Heart right ventricle (tissue), 16 donors: ENCODE measurements around the gene CMIP. TPM values are rescaled to one million over a fixed set of nuclear protein-coding genes. Genes with fewer than 3 reads are reported as not detected.

Experiments used
- ATAC-seq, 8 donors: fragments of 200-7000 bp; cut with Tn5 transposase; one replicate each; pipeline ENCODE4 v1.9.1; 2020; ENCODE audit warnings: mild to moderate bottlenecking in 8 of 8, moderate library complexity in 8 of 8, moderate number of reproducible peaks in 1 of 8
- DNase-seq, 2 donors: peaks; one replicate each; pipeline ENCODE4 v3.0.0-alpha.2; 2020
- H3K27ac ChIP-seq, 10 donors: fragments of 200-600 bp; sonication (generic) in 2 of 10; one replicate each; pipeline versions ENCODE4 v1.5.0 to v1.8.0; 2020 to 2022; ENCODE audit warnings: mild to moderate bottlenecking in 3 of 10
- H3K27me3 ChIP-seq, 7 donors: fragments of 200-600 bp; one replicate each; pipeline ENCODE4 v1.8.0; 2021 to 2022; ENCODE audit warnings: mild to moderate bottlenecking in 2 of 7
- H3K36me3 ChIP-seq, 9 donors: fragments of 200-600 bp; sonication (generic) in 1 of 9; one replicate each; pipeline versions ENCODE4 v1.5.0 to v1.8.0; 2020 to 2022; ENCODE audit warnings: mild to moderate bottlenecking in 2 of 9
- H3K4me1 ChIP-seq, 9 donors: fragments of 200-600 bp; sonication (generic) in 1 of 9; one replicate each; pipeline versions ENCODE4 v1.5.0 to v1.8.0; 2020 to 2022; ENCODE audit warnings: mild to moderate bottlenecking in 4 of 9
- H3K4me3 ChIP-seq, 10 donors: fragments of 200-600 bp; sonication (generic) in 2 of 10; one replicate each; pipeline versions ENCODE4 v1.5.0 to v1.8.0; 2020 to 2022; ENCODE audit warnings: mild to moderate bottlenecking in 7 of 10, moderate library complexity in 2 of 10
- H3K9me3 ChIP-seq, 11 donors: fragments of 200-600 bp in 10 of 11; sonication (generic) in 2 of 11; one replicate each; pipeline versions ENCODE4 v1.5.0 to v1.8.0; 2013 to 2022; ENCODE audit warnings: mild to moderate bottlenecking in 2 of 11, control low read depth in 1 of 11, moderate library complexity in 1 of 11
- CTCF ChIP-seq, 9 donors: fragments of 200-600 bp; sonication (generic) in 2 of 9; IDR thresholded peaks; one replicate each; pipeline versions ENCODE4 v1.5.0 to v1.8.0; 2021 to 2022; ENCODE audit warnings: antibody characterized with exemption in 9 of 9, mild to moderate bottlenecking in 5 of 9, moderate library complexity in 1 of 9
- WGBS, 2 donors: extraction: QIAGEN DNeasy Blood & Tissue Kit; methylation state at CpG; one replicate each; pipeline ENCODE4 v1.1.7; 2013; ENCODE audit warnings: inconsistent platforms in 1 of 2; 5-methylcytosine and 5-hydroxymethylcytosine counted together
- intact Hi-C, 10 donors: fragments of 100-400 bp; cut with DNase I; formaldehyde crosslinking; loops; one replicate each; pipeline versions ENCODE4 v1.11.1 to v1.14.2; 2022
- polyA plus RNA-seq, 2 donors: library from polyadenylated mRNA; stranded (reverse); fragments of 200-250 nt; gene quantifications; one replicate each; pipeline ENCODE4 v1.2.3, GENCODE V29; 2013
- total RNA-seq, 10 donors: library from RNA; stranded (reverse); fragmentation: NEBNext Ultra II Directional in 3 of 10; extraction: Animal tissue kit (Norgen Biotek cat#: 25700) in 3 of 10; gene quantifications; one replicate each; pipeline versions ENCODE4 v1.2.1 to v1.2.4, GENCODE V29; 2021 to 2023
- donor health status: Arrhythmogenic right ventricular cardiomyopathy.
- donor health status: ischemic (EF 13 %, LVEDD 7.1; RV severe dilation, severe dysfunction).
- donor health status: healthy with polysubstance abuse.
- donor health status: DM: no; HTN: yes; CAD: no.
- donor health status: DM: no; HTN: no; CAD: no.
- donor health status: ischemic (EF 25% LVEDD 6.9; RV normal size, moderate dysfunction).
- donor health status: ischemic (EF 25% LVEDD 5.7; RV mildly dilated, moderate dysfunction).
- donor health status: healthy.
- donor health status: DM: yes; HTN: yes; CAD: no.
- donor health status: Ischemic cardiomyopathy.
- donor health status: ischemic (EF 35%, LVEDD 5.7; RV mildly dilated, moderate dysfunction).
- donor health status: nonischemic (EF 11% LVEDD 7.7; RV severe dilation, severe dysfunction).
- donor health status: DM: yes; HTN: yes; CAD: no.
- donor health status: PGD.
- donor health status: ischemic (EF 29% LVEDD 5.4; RV normal size, mild dysfunction).
- donor health status: nonischemic (EF 23%, LVEDD 6.1; RV moderate dilation, normal function).

CMIP gene
- total and polyA plus RNA-seq, 12 donors, result 5.4 to 32.8 (median 13.0) TPM

- whole genome bisulfite sequencing, 2 donors, result 82 to 83% methylated on average over 22 of the region's 22 CpGs
- peak overlapping the region in 1 of 10 donors; percentile 58 for H3K27ac ChIP-seq
- H3K27me3 ChIP-seq, result no peaks in the 10 kb centered on the region
- no peaks in the 10 kb centered on the region for H3K9me3 ChIP-seq
- intact Hi-C loops, result loop anchor here in 4 of 10 donors (5.0 to 10.0 kb wide), 2 partner anchors 74 to 292 kb away; no protein-coding TSS in a partner anchor
- no peak for TF ChIP-seq CTCF (IDR thresholded peaks at IDR 0.05)
- no peak overlapping the region for H3K4me3 ChIP-seq
- peaks cover 0 to 58% (median 23%) of the 10 kb centered on the region in 9 donors for H3K4me1 ChIP-seq
- DNase-seq, result no peak
- ATAC-seq, result peak in 3 of 8 donors; percentile 25 to 62 (median 46)
- H3K36me3 ChIP-seq, result peaks cover 0 to 96% (median 9%) of the 10 kb centered on the region in 9 donors
Observed at GRCh38 chr16:81696166-81696960, 251.8 kb downstream of the CMIP start.

- Histone ChIP-seq H3K9me3 (no peaks in the 10 kb centered on the region), H3K36me3 (peaks cover 0 to 96% (median 9%) of the 10 kb centered on the region in 9 donors), H3K4me3 (no peak overlapping the region), H3K27ac (peak overlapping the region in 4 of 10 donors; percentile 30 to 61 (median 50)), H3K4me1 (peaks cover 0 to 58% (median 23%) of the 10 kb centered on the region in 9 donors), H3K27me3 (no peaks in the 10 kb centered on the region)
- peak; percentile 51 to 55 for DNase-seq
- peak in 8 of 9 donors; percentile 47 to 72 (median 65) for TF ChIP-seq CTCF (IDR thresholded peaks at IDR 0.05)
- 75 to 83% methylated on average over 16 of the region's 16 CpGs for WGBS, 2 donors
- intact Hi-C loops, result loop anchor here in 4 of 10 donors (5.0 to 10.0 kb wide), 2 partner anchors 75 to 292 kb away; no protein-coding TSS in a partner anchor
- peak in 7 of 8 donors; percentile 24 to 59 (median 47) for ATAC-seq
Observed at GRCh38 chr16:81696961-81697615, 252.5 kb downstream of the CMIP start.

DNA sequence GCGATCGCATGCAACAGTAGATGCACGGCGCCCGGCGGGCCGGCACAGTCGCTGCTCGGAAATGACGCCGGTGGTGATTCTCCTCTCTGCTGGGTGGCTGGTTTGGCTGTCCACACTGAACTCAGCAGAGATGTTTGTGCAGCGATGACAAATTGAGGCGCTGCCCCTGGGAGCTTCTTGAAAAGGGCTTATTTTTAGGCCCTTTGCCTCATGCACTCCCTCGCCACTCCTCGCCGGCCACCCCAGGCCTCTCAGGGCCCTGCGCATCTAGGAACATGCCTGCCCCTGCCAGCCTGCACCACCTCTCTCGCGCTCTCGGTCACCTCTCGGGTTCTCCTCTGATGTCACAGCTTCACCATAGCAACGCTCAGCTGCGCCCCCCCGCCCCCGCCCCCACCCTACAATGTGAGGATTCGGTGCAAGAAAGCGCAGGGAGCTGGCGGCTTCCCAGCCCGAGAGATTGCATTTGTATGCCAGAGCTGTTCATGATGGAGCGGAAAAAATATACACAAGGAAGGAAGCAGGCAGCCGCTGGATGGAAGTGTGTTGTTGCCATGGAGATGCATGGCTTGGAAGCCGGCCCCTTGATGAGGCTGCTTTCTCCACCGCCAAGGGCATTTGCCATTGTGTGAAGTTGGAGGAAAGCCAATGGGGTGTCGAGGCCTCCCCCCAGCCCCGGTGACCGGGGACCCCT is 253.2 kb downstream of the CMIP start:
- peak in 1 of 2 donors; percentile 66 for DNase-seq
- WGBS, 2 donors, result 65 to 76% methylated on average over 36 of the region's 36 CpGs
- peaks cover 0 to 58% (median 23%) of the 10 kb centered on the region in 9 donors for H3K4me1 ChIP-seq
- no peaks in the 10 kb centered on the region for H3K9me3 ChIP-seq
- no peak for TF ChIP-seq CTCF (IDR thresholded peaks at IDR 0.05)
- intact Hi-C loops, result loop anchor here in 4 of 10 donors (5.0 to 10.0 kb wide), 2 partner anchors 75 to 293 kb away; no protein-coding TSS in a partner anchor
- peak in 7 of 8 donors; percentile 9 to 76 (median 39) for ATAC-seq
- H3K36me3 ChIP-seq, result peaks cover 0 to 96% (median 9%) of the 10 kb centered on the region in 9 donors
- no peaks in the 10 kb centered on the region for H3K27me3 ChIP-seq
- no peak overlapping the region for H3K4me3 ChIP-seq
- H3K27ac ChIP-seq, result peak overlapping the region in 6 of 10 donors; percentile 26 to 61 (median 37)

GRCh38 chr16:81698310-81698641 is 253.7 kb downstream of the CMIP start:
- peak in 5 of 8 donors; percentile 15 to 56 (median 43) for ATAC-seq
- peaks cover 0 to 57% (median 23%) of the 10 kb centered on the region in 9 donors for H3K4me1 ChIP-seq

More at GRCh38 chr16:81698310-81698641, 253.7 kb downstream of the CMIP start:
- peak in 1 of 2 donors; percentile 54 for DNase-seq
- H3K27me3 ChIP-seq, result no peaks in the 10 kb centered on the region
- peaks cover 0 to 96% (median 9%) of the 10 kb centered on the region in 9 donors for H3K36me3 ChIP-seq
- WGBS, 2 donors, result 69 to 70% methylated on average over 11 of the region's 11 CpGs
- intact Hi-C loops, result loop anchor here in 4 of 10 donors (5.0 to 10.0 kb wide), 2 partner anchors 76 to 293 kb away; no protein-coding TSS in a partner anchor
- H3K4me3 ChIP-seq, result no peak overlapping the region
- TF ChIP-seq CTCF (IDR thresholded peaks at IDR 0.05), result no peak
- no peaks in the 10 kb centered on the region for H3K9me3 ChIP-seq
- H3K27ac ChIP-seq, result peak overlapping the region in 6 of 10 donors; percentile 13 to 61 (median 29)
